HPDE6-E6E7 (cell line): Measurements from ENCODE around the gene SERF1A.
"Not testable (repeated sequence)": the region's sequence is repeated elsewhere in the genome, so short reads cannot be mapped to it uniquely, and the experiment has no call there.

Experiments used
- DNase-seq: peaks from one replicate; pipeline ENCODE4 v3.0.0; 2011; ENCODE audit warnings: missing footprints; ENCODE audit errors: extremely low spot score

The SERF1A gene

GRCh38 chr5:70900533-70901271 is at the start of gene SERF1A:
Gene SERF1A, plus strand, starts transcription at chr5:70900669. Its CDS starts 201 bp downstream, at chr5:70900870.
- DNase-seq, result not testable (repeated sequence)

- DNase-seq, result not testable (repeated sequence)
These were observed 33.7 kb upstream of the SERF1A start for GRCh38 chr5:70866778-70867177.

- not testable (repeated sequence) for DNase-seq
These were observed 29.8 kb upstream of the SERF1A start for GRCh38 chr5:70870626-70871025.

GRCh38 chr5:70896076-70896475 is 4.4 kb upstream of the SERF1A start:
- not testable (repeated sequence) for DNase-seq

- DNase-seq, result not testable (repeated sequence)
These were observed 753 bp downstream of the SERF1A start for GRCh38 chr5:70901272-70901571.

GRCh38 chr5:70906624-70907023 is 6.2 kb downstream of the SERF1A start:
- DNase-seq, result not testable (repeated sequence)

GRCh38 chr5:70916829-70917228 is 16.4 kb downstream of the SERF1A start:
- DNase-seq, result not testable (repeated sequence)

GRCh38 chr5:70925211-70925562 is 24.7 kb downstream of the SERF1A start:
- not testable (repeated sequence) for DNase-seq

- DNase-seq, result not testable (repeated sequence)
These were observed 31.4 kb downstream of the SERF1A start for GRCh38 chr5:70931709-70932368.

GRCh38 chr5:70932560-70932959 is 32.1 kb downstream of the SERF1A start:
- not testable (repeated sequence) for DNase-seq

GRCh38 chr5:70953068-70953467 is 52.6 kb downstream of the SERF1A start:
- DNase-seq, result not testable (repeated sequence)
